22Rv1 (cell line): ENCODE data around the gene FGF11.

Experiments used
- CTCF ChIP-seq: fragments of 450-650 bp; IDR thresholded peaks from 2 replicates; pipeline ENCODE4 v1.5.1; 2017; ENCODE audit warnings: mild to moderate bottlenecking
- ZFX ChIP-seq: fragments of 450-650 bp; IDR thresholded peaks from 2 replicates; pipeline ENCODE4 v1.6.1; 2017; ENCODE audit warnings: antibody characterized with exemption, borderline replicate concordance

- TF ChIP-seq CTCF (no peak), ZFX (no peak)
Observed at GRCh38 chr17:7392696-7393612, 46.4 kb upstream of the FGF11 start.
